HepG2 (cell line): ENCODE measurements around the gene ATP13A3.

ENCODE experiments used
- CC2D1A ChIP-seq: sonication (generic); formaldehyde crosslinking; IDR thresholded peaks from 2 replicates; pipeline ENCODE4 v1.8.1; 2023; ENCODE audit warnings: mild to moderate bottlenecking, missing genetic modification reagents
- CHD2 ChIP-seq: IDR thresholded peaks from 2 replicates; pipeline ENCODE4 v1.6.1; 2011; ENCODE audit warnings: low read depth, low read length, improper control_type of control experiment
- CTCF ChIP-seq: sonication (generic); formaldehyde crosslinking; IDR thresholded peaks from 2 replicates; pipeline ENCODE4 v1.5.0; 2020; ENCODE audit warnings: mild to moderate bottlenecking, missing genetic modification reagents, moderate library complexity
- E2F1 ChIP-seq: sonication (generic); formaldehyde crosslinking; IDR thresholded peaks from 2 replicates; pipeline ENCODE4 v1.5.0; 2020; ENCODE audit warnings: missing genetic modification reagents
- MBD4 ChIP-seq: IDR thresholded peaks from 2 replicates; pipeline ENCODE4 v1.6.1; 2012; ENCODE audit warnings: low read length, inconsistent platforms, borderline replicate concordance
- NR2C2 ChIP-seq: sonication (generic); formaldehyde crosslinking; IDR thresholded peaks from 2 replicates; pipeline ENCODE4 v1.4.0; 2020; ENCODE audit warnings: missing genetic modification reagents, mild to moderate bottlenecking, moderate library complexity, borderline replicate concordance
- PTBP1 ChIP-seq: fragments of 200-400 bp; formaldehyde crosslinking; IDR thresholded peaks from 2 replicates; pipeline ENCODE4 v1.6.1; 2018; ENCODE audit warnings: low read length, low read depth; ENCODE audit not compliant: poor library complexity, severe bottlenecking
- TBL1XR1 ChIP-seq: fragments of 150-350 bp; IDR thresholded peaks from 2 replicates; pipeline ENCODE4 v1.6.1; 2014; ENCODE audit warnings: borderline replicate concordance, low read length; ENCODE audit not compliant: partially characterized antibody
- ZBTB8A ChIP-seq: sonication (generic); formaldehyde crosslinking; IDR thresholded peaks from 2 replicates; pipeline ENCODE4 v1.4.0; 2020; ENCODE audit warnings: mild to moderate bottlenecking, low read depth, missing genetic modification reagents, borderline replicate concordance
- ZFX ChIP-seq: sonication (generic); formaldehyde crosslinking; IDR thresholded peaks from 2 replicates; pipeline ENCODE4 v1.4.0; 2020; ENCODE audit warnings: mild to moderate bottlenecking, low read depth, missing genetic modification reagents, moderate library complexity
- ZMAT5 ChIP-seq: sonication (generic); formaldehyde crosslinking; IDR thresholded peaks from 2 replicates; pipeline ENCODE4 v1.5.0; 2020; ENCODE audit warnings: mild to moderate bottlenecking, low read depth, missing genetic modification reagents, borderline replicate concordance
- ZNF747 ChIP-seq: sonication (generic); formaldehyde crosslinking; IDR thresholded peaks from 2 replicates; pipeline ENCODE4 v1.8.1; 2023; ENCODE audit warnings: missing genetic modification reagents, mild to moderate bottlenecking, borderline replicate concordance

- TF ChIP-seq TBL1XR1 (no peak), CC2D1A (CRISPR knock-in tag) (no peak), ZNF747 (CRISPR knock-in tag) (no peak), ZBTB8A (CRISPR knock-in tag) (no peak), CHD2 (no peak), ZMAT5 (no peak), E2F1 (CRISPR knock-in tag) (no peak), ZFX (CRISPR knock-in tag) (no peak), CTCF (CRISPR knock-in tag) (no peak), PTBP1 (no peak), NR2C2 (no peak), MBD4 (no peak)
Observed at GRCh38 chr3:194434503-194434902, 52.3 kb downstream of the ATP13A3 start.
